Epidermal melanocyte (primary cell): ENCODE results near the gene CLGN.
"Not testable (repeated sequence)": the region's sequence is repeated elsewhere in the genome, so short reads cannot be mapped to it uniquely, and the experiment has no call there.

ENCODE experiments used
- DNase-seq: peaks from one replicate; pipeline ENCODE4 v3.0.0; 2011; ENCODE audit warnings: low spot score; ENCODE audit not compliant: insufficient read length

Gene CLGN, protein sequence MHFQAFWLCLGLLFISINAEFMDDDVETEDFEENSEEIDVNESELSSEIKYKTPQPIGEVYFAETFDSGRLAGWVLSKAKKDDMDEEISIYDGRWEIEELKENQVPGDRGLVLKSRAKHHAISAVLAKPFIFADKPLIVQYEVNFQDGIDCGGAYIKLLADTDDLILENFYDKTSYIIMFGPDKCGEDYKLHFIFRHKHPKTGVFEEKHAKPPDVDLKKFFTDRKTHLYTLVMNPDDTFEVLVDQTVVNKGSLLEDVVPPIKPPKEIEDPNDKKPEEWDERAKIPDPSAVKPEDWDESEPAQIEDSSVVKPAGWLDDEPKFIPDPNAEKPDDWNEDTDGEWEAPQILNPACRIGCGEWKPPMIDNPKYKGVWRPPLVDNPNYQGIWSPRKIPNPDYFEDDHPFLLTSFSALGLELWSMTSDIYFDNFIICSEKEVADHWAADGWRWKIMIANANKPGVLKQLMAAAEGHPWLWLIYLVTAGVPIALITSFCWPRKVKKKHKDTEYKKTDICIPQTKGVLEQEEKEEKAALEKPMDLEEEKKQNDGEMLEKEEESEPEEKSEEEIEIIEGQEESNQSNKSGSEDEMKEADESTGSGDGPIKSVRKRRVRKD

DNA sequence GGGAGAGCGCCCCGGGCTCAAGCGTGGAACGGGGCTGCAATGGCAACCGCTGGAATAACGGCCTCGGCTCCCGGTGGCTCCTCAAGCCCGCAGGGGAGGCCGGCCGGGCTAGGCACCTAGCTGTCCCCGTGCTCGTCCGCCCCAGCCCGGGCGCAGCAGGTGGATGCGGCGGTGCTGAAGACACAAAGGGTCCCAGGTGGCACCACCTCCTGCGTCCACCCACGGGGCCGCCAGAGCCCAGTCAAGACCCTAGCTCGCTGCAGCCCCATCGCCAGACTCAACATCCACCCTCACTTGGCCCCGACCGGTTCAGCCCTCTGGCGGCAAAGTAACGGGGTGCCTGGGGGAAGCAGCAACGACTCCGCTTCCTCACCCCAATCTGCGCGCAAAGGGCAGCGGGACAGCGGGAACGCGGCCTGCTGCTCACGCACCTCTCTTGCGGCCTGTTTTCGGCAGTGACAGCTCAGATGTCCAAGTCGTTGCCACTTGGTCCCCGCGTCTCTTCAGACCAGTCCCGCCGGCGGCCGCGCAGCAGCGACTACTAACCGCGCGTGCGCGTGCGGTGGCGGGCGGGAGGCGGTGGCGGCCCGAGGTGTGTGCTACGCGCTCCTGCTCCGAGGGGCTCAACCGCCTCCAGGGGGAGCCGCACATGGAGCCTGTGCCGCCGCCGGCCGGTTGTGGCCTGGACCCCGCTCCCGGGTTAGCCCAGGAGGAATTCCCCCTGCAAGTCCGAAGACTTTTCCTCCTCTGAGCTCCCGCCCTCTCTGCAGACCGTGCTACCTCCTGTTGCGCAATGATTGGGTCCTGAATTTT is at the start of gene CLGN:
CLGN (minus strand) TSS at position 543 of the 813 bp plus-strand sequence. CDS start 14,570 bp downstream, outside the sequence.
- peak; percentile 38 for DNase-seq

DNA sequence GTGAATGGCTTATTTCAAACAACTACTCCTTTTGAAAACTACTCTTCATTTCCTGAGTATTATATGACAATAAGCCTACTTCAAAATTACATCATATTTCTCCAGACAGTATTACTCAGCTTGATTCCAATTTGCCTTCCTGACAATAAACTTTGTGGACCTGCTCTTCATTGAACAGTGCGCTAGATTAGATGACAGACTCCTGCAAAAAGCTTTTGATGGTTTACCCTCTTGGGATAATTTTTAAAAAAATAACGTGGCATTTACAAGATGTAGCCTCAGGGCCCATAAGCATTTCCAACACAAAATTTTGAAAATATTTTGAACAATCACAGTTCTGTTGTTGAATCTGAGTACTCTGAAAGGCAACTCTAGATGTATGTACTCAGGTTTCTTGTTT is 44.7 kb upstream of the CLGN start:
- no peak for DNase-seq

- no peak for DNase-seq
These were observed 42.6 kb upstream of the CLGN start for GRCh38 chr4:140469791-140470733.

- DNase-seq, result no peak
These were observed 38.7 kb upstream of the CLGN start for GRCh38 chr4:140466146-140466545.

- DNase-seq, result no peak
These were observed 36.2 kb upstream of the CLGN start for GRCh38 chr4:140463614-140464013.

GRCh38 chr4:140463182-140463581 is 35.7 kb upstream of the CLGN start:
- DNase-seq, result no peak

GRCh38 chr4:140450352-140450751 is 22.9 kb upstream of the CLGN start:
- DNase-seq, result no peak

GRCh38 chr4:140448830-140449229 is 21.4 kb upstream of the CLGN start:
- no peak for DNase-seq

- DNase-seq, result no peak
These were observed 20.7 kb upstream of the CLGN start for GRCh38 chr4:140448162-140448561.

DNA sequence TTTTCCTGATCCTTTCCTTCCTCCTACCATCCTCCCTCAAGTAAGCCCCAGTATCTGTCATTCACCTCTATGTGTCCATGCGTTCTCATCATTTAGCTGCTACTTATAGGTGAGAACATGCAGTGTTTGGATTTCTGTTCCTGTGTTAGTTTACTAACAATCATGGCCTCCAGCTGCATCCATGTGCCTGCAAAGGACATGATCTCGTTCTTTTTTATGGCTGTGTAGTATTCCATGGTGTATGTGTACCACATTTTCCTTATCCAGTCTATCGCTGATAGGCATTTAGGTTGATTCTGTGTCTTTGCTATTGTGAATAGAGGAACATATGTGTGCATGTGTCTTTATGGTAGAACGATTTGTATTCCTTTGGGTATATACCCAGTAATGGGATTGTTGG is 16.9 kb upstream of the CLGN start:
- DNase-seq, result not testable (repeated sequence)

DNA sequence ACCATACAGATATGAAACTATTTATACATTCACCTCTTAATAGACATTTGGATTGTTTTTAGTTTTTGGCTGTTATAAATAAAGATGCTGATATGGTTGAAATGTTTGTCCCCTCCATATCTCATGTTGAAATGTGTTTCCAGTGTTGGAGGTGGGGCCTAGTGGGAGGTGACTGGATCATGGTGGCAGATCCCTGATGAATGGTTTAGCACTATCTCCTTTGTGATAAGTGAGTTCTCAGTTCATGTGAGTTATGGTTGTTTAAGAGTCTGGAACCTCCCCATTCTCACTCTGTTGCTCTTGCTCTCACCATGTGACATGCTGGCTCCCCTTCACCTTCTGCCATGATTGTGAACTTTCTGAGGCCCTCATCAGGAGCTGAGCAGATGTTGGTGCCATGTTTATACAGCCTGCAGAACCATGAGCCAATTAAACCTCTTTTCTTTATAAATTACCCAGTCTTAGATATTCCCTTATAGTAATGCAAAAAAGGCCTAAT is 12.2 kb upstream of the CLGN start:
- no peak for DNase-seq

DNA sequence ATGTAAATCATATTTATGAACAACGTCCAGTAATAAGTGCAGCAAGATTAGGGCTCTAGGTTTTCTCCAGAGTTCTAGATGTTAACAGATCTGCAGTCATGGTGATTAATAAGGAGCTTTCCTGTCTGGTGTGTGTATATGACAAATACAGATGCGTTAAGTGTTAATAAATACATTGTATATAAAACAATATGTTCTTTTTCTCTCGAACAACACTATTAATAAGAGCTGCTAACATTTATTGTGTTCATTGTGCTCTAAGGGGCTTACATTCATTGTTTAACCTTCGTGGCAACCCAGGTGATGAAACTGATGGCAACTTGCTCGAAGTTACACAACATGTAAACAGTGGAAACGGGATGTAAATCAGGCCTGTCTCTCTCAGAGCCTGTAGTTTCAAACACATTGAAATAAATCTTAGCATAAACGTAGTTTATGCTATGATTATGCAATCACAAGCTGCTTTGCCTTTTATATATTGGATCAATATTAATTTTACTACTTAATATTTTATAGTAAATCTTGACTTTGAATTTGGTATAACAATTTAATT is 547 bp upstream of the CLGN start:
- peak; percentile 16 for DNase-seq

- no peak for DNase-seq
These were observed 790 bp downstream of the CLGN start for GRCh38 chr4:140426610-140427105.

DNA sequence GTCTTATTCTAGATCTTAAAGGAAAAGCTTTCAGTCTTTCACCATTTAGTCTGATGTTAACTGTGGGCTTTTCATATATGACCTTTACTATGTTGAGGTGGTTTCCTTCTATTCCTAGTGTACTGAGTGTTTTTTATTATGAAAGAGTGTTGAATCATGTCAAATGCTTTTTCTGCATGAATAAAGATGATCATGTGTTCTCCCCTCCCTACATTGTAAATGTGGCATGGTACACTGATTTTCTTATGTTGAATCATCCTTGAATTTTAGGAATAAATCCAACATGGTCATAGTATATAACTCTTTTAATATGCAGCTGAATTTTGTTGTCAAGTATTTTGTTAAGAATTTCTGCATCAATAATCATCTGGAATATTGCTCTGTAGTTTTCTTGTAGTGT is 4.3 kb downstream of the CLGN start:
- DNase-seq, result no peak

DNA sequence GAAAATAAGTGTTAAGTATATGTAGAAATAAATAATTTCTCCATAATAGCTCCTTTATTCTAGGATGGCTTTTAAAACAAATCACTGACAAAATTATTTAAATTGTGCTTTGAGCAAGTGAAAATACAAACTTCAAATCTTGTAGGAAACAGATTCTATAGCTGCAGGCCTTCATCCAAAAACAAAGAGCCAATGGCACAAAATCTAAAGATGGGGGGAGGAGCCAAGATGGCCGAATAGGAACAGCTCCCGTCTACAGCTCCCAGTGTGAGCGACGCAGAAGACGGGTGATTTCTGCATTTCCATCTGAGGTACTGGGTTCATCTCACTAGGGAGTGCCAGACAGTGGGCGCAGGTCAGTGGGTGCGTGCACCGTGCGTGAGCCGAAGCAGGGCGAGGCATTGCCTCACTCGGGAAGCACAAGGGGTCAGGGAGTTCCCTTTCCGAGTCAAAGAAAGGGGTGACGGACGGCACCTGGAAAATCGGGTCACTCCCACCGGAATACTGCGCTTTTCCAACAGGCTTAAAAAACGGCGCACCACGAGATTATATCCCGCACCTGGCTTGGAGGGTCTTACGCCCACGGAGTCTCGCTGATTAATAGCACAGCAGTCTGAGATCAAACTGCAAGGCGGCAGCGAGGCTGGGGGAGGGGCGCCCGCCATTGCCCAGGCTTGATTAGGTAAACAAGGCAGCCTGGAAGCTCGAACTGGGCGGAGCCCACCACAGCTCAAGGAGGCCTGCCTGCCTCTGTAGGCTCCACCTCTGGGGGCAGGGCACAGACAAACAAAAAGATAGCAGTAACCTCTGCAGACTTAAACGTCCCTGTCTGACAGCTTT is 14.1 kb downstream of the CLGN start:
- not testable (repeated sequence) for DNase-seq

GRCh38 chr4:140408974-140409373 is 18.5 kb downstream of the CLGN start:
- DNase-seq, result no peak

DNA sequence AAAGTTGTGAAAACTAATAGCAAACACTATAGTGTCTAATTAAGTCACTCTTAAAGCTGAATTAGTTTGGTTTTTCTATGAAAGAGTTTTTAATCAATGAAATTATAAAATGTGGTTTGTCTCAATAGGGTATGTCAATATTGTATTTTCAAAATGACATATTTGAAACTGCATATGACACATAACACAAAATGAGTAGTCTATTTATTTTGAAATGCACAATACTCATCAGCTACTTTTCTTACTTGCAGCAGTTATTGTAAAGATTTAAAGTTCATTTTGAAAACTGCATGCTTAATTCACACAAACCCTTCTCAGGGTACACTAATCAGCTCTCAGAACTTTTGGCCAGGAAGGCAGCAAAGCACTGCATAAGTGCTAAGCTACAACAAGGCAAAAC is 21.2 kb downstream of the CLGN start:
- DNase-seq, result no peak

GRCh38 chr4:140400111-140400510 is 27.3 kb downstream of the CLGN start:
- no peak for DNase-seq

- no peak for DNase-seq
These were observed 31.8 kb downstream of the CLGN start for GRCh38 chr4:140395668-140396067.
